Esophagus squamous epithelium (tissue), 5 donors: ENCODE results near the gene SLC24A4. TPM values are rescaled to one million over a fixed set of nuclear protein-coding genes. Genes with fewer than 3 reads are reported as not detected.

Experiments
- DNase-seq: peaks from one replicate; lab custom pipeline; 2025; lab: John Stamatoyannopoulos, UW
- H3K27ac ChIP-seq, 4 donors: fragments of 200-600 bp; sonication (generic); one replicate each; pipeline ENCODE4 v1.5.1; 2016 to 2019; ENCODE audit warnings: mild to moderate bottlenecking in 1 of 4
- H3K27me3 ChIP-seq, 4 donors: fragments of 200-600 bp; sonication (generic); 1 replicate in 3 of 4; 2 replicates in 1 of 4; pipeline versions ENCODE4 v1.5.1 to v1.6.0; 2017 to 2021; ENCODE audit warnings: antibody characterized with exemption in 1 of 4
- H3K36me3 ChIP-seq, 3 donors: fragments of 200-600 bp; sonication (generic); one replicate each; pipeline ENCODE4 v1.5.1; 2016 to 2019
- H3K4me1 ChIP-seq, 3 donors: fragments of 200-600 bp; sonication (generic); one replicate each; pipeline ENCODE4 v1.5.1; 2017 to 2019
- H3K4me3 ChIP-seq, 4 donors: fragments of 200-600 bp; sonication (generic); 1 replicate in 3 of 4; 2 replicates in 1 of 4; pipeline ENCODE4 v1.5.1; 2016 to 2019; ENCODE audit warnings: mild to moderate bottlenecking in 2 of 4, moderate library complexity in 1 of 4
- H3K9me3 ChIP-seq, 3 donors: fragments of 200-600 bp; sonication (generic); one replicate each; pipeline ENCODE4 v1.5.1; 2016 to 2019
- CTCF ChIP-seq, 6 experiments: fragments of 450-650 bp in 4 of 6; fragments of 200-600 bp in 2 of 6; sonication (generic) in 2 of 6; IDR thresholded peaks; one replicate each; pipeline ENCODE4 v1.5.1; 2016 to 2019; ENCODE audit warnings: antibody characterized with exemption in 6 of 6, mild to moderate bottlenecking in 4 of 6, moderate library complexity in 4 of 6
- POLR2A ChIP-seq, 4 donors: fragments of 450-650 bp; IDR thresholded peaks; one replicate each; pipeline ENCODE4 v1.6.1; 2017; ENCODE audit warnings: antibody characterized with exemption in 4 of 4, mild to moderate bottlenecking in 4 of 4, moderate library complexity in 3 of 4
- WGBS, 2 donors: methylation state at CpG; one replicate each; pipeline ENCODE4 v1.1.5; 2018; 5-methylcytosine and 5-hydroxymethylcytosine counted together
- intact Hi-C: fragments of 100-400 bp; cut with DNase I; formaldehyde crosslinking; loops from one replicate; pipeline ENCODE4 v1.15.0; 2022
- total RNA-seq, 4 donors: library from RNA; depleted of rRNA; stranded (reverse); fragments of >200 nt; gene quantifications; one replicate each; pipeline ENCODE4 v1.1.0, GENCODE V29; 2016
- donor health status: DM: yes; HTN: yes; CAD: no.

SLC24A4 gene
- total RNA-seq, 4 donors from 2014 or later = 0.04 to 0.38 (median 0.20) TPM

- Histone ChIP-seq H3K4me1 (no peaks in the 10 kb centered on the region), H3K9me3 (no peaks in the 10 kb centered on the region), H3K27ac (no peak overlapping the region), H3K36me3 (no peaks in the 10 kb centered on the region), H3K4me3 (no peak overlapping the region), H3K27me3 (no peaks in the 10 kb centered on the region)
- intact Hi-C loops = no loop called here
- DNase-seq = no peak
- TF ChIP-seq CTCF (IDR thresholded peaks at IDR 0.05) (no peak), POLR2A (IDR thresholded peaks at IDR 0.05) (no peak)
- 66 to 75% methylated on average over 6 of the region's 6 CpGs for WGBS, 2 donors
These were observed 173.4 kb downstream of the SLC24A4 start for GRCh38 chr14:92496191-92496857.

- Histone ChIP-seq H3K27me3 (no peaks in the 10 kb centered on the region), H3K36me3 (no peaks in the 10 kb centered on the region), H3K27ac (no peak overlapping the region), H3K4me3 (no peak overlapping the region), H3K9me3 (no peaks in the 10 kb centered on the region), H3K4me1 (no peaks in the 10 kb centered on the region)
- DNase-seq = no peak
- intact Hi-C loops = no loop called here
- 100% methylated on average over 1 of the region's 8 CpGs; no CpG with 5 or more reads in 1 of the 2 donors for WGBS, 2 donors
- TF ChIP-seq POLR2A (IDR thresholded peaks at IDR 0.05) = no peak
These were observed 174.4 kb downstream of the SLC24A4 start for GRCh38 chr14:92497391-92497790.

GRCh38 chr14:92499234-92499633, 176.3 kb downstream of the SLC24A4 start:
- no peak for TF ChIP-seq POLR2A (IDR thresholded peaks at IDR 0.05)
- TF ChIP-seq CTCF (IDR thresholded peaks at IDR 0.05) = no peak
- Histone ChIP-seq H3K4me3 (no peak overlapping the region), H3K27ac (no peak overlapping the region), H3K27me3 (no peaks in the 10 kb centered on the region), H3K9me3 (no peaks in the 10 kb centered on the region), H3K4me1 (peaks cover 0 to 9% (median 5%) of the 10 kb centered on the region in 3 donors), H3K36me3 (no peaks in the 10 kb centered on the region)
- no peak for DNase-seq
- intact Hi-C loops = no loop called here
- WGBS, 2 donors = 73 to 86% methylated on average over 3 of the region's 3 CpGs

- no peak overlapping the region for H3K4me3 ChIP-seq
- WGBS, 2 donors = 27 to 48% methylated on average over 1 to 2 of the region's 6 CpGs
- no peaks in the 10 kb centered on the region for H3K9me3 ChIP-seq
- H3K27ac ChIP-seq = no peak overlapping the region
- TF ChIP-seq POLR2A (IDR thresholded peaks at IDR 0.05) (no peak), CTCF (IDR thresholded peaks at IDR 0.05) (no peak)
- DNase-seq = no peak
- intact Hi-C loops = no loop called here
- no peaks in the 10 kb centered on the region for H3K27me3 ChIP-seq
- no peaks in the 10 kb centered on the region for H3K36me3 ChIP-seq
- H3K4me1 ChIP-seq = peaks cover 0 to 11% (median 5%) of the 10 kb centered on the region in 3 donors
These were observed 177.6 kb downstream of the SLC24A4 start for GRCh38 chr14:92500491-92500941.

GRCh38 chr14:92501891-92502351, 179.0 kb downstream of the SLC24A4 start:
- Histone ChIP-seq H3K36me3 (no peaks in the 10 kb centered on the region), H3K27me3 (peaks cover 0 to 6% (median 0%) of the 10 kb centered on the region in 4 donors), H3K9me3 (no peaks in the 10 kb centered on the region), H3K4me1 (peaks cover 0 to 16% (median 9%) of the 10 kb centered on the region in 3 donors), H3K4me3 (no peak overlapping the region), H3K27ac (no peak overlapping the region)
- intact Hi-C loops = no loop called here
- TF ChIP-seq CTCF (IDR thresholded peaks at IDR 0.05) (no peak), POLR2A (IDR thresholded peaks at IDR 0.05) (no peak)
- DNase-seq = no peak
- 53 to 76% methylated on average over 4 to 5 of the region's 5 CpGs for WGBS, 2 donors
